Parathyroid adenoma (tissue), 2 donors: ENCODE data around the gene PXDN.

ENCODE experiments used
- H2AFZ ChIP-seq: fragments of 300-600 bp; sonication (generic); one replicate; pipeline ENCODE4 v1.7.0; 2017; ENCODE audit warnings: antibody characterized with exemption, mild to moderate bottlenecking
- H3K27ac ChIP-seq: fragments of 300-600 bp; sonication (generic); one replicate; pipeline ENCODE4 v1.7.0; 2017
- H3K27me3 ChIP-seq: fragments of 300-600 bp; sonication (generic); one replicate; pipeline ENCODE4 v1.7.0; 2017; ENCODE audit warnings: low read length; ENCODE audit not compliant: control insufficient read depth, insufficient read depth
- H3K36me3 ChIP-seq: fragments of 300-600 bp; sonication (generic); one replicate; pipeline ENCODE4 v1.7.0; 2017; ENCODE audit warnings: low read length; ENCODE audit not compliant: control insufficient read depth, insufficient read depth
- H3K4me1 ChIP-seq: fragments of 300-600 bp; sonication (generic); one replicate; pipeline ENCODE4 v1.7.0; 2017; ENCODE audit warnings: control low read depth
- H3K4me2 ChIP-seq: fragments of 300-600 bp; sonication (generic); one replicate; pipeline ENCODE4 v1.7.0; 2017; ENCODE audit warnings: low read length
- H3K4me3 ChIP-seq: fragments of 300-600 bp; sonication (generic); one replicate; pipeline ENCODE4 v1.7.0; 2017; ENCODE audit warnings: low read depth, low read length
- H3K79me2 ChIP-seq: fragments of 300-600 bp; sonication (generic); one replicate; pipeline ENCODE4 v1.7.0; 2017; ENCODE audit warnings: control low read depth
- H3K9ac ChIP-seq: fragments of 300-600 bp; sonication (generic); one replicate; pipeline ENCODE4 v1.7.0; 2017; ENCODE audit warnings: mild to moderate bottlenecking
- H3K9me3 ChIP-seq: fragments of 300-600 bp; sonication (generic); one replicate; pipeline ENCODE4 v1.7.0; 2017; ENCODE audit warnings: low read length; ENCODE audit not compliant: control insufficient read depth
- TF ChIP-seq, protein P1 (sequence below): fragments of 300-600 bp; sonication (generic); IDR thresholded peaks from one replicate; pipeline ENCODE4 v1.7.0; 2017; ENCODE audit warnings: antibody characterized with exemption, mild to moderate bottlenecking
- donor health status: primary hyperparathyroidism.

PXDN gene

DNA sequence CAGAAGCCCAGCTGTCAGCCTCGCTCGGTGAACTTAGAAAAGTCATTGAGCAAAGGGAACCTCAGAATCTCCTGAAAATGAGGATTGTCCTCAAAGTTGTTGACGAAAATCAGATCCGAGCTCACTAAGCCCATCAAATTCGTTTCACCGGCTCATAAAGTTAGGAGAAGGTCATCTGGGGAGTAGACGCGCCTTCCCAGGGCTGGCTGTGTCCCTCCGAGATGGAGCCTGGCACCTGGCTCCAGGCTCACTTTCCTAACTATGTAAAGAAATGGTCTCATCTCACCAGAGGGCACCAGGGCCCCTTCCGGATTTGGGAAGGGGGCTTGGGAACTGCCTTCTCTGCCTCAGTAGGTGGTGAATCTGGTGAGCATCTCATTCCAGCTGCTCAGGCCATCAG is 145.5 kb downstream of the PXDN start:
- TF ChIP-seq, protein P1, sequence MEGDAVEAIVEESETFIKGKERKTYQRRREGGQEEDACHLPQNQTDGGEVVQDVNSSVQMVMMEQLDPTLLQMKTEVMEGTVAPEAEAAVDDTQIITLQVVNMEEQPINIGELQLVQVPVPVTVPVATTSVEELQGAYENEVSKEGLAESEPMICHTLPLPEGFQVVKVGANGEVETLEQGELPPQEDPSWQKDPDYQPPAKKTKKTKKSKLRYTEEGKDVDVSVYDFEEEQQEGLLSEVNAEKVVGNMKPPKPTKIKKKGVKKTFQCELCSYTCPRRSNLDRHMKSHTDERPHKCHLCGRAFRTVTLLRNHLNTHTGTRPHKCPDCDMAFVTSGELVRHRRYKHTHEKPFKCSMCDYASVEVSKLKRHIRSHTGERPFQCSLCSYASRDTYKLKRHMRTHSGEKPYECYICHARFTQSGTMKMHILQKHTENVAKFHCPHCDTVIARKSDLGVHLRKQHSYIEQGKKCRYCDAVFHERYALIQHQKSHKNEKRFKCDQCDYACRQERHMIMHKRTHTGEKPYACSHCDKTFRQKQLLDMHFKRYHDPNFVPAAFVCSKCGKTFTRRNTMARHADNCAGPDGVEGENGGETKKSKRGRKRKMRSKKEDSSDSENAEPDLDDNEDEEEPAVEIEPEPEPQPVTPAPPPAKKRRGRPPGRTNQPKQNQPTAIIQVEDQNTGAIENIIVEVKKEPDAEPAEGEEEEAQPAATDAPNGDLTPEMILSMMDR, result no peak
- H3K4me1 ChIP-seq, result no peaks in the 10 kb centered on the region
- H3K27ac ChIP-seq, result no peak overlapping the region
- H3K36me3 ChIP-seq, result no peaks in the 10 kb centered on the region
- no peaks in the 10 kb centered on the region for H3K9me3 ChIP-seq
- no peak overlapping the region for H3K4me3 ChIP-seq
- no peak overlapping the region for H2AFZ ChIP-seq
- no peaks in the 10 kb centered on the region for H3K27me3 ChIP-seq
- no peak overlapping the region for H3K9ac ChIP-seq
- H3K79me2 ChIP-seq, result no peaks in the 10 kb centered on the region
- no peak overlapping the region for H3K4me2 ChIP-seq

DNA sequence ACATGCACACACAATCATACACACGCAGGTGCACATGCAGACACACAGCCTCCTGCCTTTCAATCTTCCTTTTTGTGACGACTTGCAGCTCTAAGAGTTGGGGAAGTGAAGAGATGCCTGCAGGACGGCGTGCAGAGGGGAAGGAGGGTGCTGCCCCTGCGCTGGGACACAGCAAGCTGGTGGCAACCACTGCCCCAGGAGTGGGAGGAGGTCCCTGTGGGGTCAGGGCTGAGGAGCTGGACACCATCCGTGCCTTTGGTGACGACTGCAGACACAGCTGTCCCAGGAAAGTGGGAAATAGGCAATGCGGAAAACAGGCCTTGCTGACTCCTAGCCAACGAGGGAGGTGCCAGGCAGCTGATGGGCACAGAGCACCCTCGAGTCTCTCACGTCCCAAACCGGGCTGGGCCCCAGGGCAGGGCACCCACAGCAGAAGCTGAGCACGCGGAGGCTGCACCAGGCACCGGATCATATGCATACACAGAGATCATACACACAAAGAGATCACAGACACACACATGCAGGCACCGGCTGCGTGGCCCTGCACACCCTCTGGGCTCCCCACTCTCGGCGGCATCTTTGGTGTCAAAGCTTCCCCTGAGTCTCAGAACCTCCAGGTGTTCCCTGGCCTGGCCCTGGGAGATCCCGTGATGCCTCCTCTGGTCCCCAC is 146.1 kb downstream of the PXDN start:
- Histone ChIP-seq H3K4me3 (no peak overlapping the region), H3K9me3 (no peaks in the 10 kb centered on the region), H3K9ac (no peak overlapping the region), H3K4me2 (no peak overlapping the region), H2AFZ (no peak overlapping the region), H3K27me3 (no peaks in the 10 kb centered on the region), H3K36me3 (no peaks in the 10 kb centered on the region), H3K27ac (no peak overlapping the region), H3K4me1 (no peaks in the 10 kb centered on the region), H3K79me2 (no peaks in the 10 kb centered on the region)
- TF ChIP-seq, protein P1, result no peak

DNA sequence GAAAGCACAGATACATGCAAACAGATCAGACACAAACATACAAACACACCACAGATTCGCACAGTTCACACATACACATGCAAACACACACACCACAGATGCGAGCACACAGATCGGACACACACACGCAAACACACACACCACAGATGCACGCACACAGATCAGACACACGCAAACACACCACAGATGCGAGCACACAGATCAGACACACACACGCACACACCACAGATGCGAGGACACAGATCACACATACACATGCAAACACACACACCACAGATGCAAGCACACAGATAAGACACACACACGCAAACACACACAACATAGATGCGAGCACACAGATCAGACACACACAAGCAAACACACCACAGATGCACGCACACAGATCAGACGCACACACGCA is 149.0 kb downstream of the PXDN start:
- H3K9ac ChIP-seq, result no peak overlapping the region
- no peak overlapping the region for H2AFZ ChIP-seq
- H3K4me3 ChIP-seq, result no peak overlapping the region
- no peak overlapping the region for H3K27ac ChIP-seq
- TF ChIP-seq, protein P1, result no peak
- H3K9me3 ChIP-seq, result peaks cover under 1% of the 10 kb centered on the region
- H3K4me2 ChIP-seq, result no peak overlapping the region
- no peaks in the 10 kb centered on the region for H3K4me1 ChIP-seq
- H3K36me3 ChIP-seq, result no peaks in the 10 kb centered on the region
- H3K79me2 ChIP-seq, result no peaks in the 10 kb centered on the region
- H3K27me3 ChIP-seq, result no peaks in the 10 kb centered on the region

DNA sequence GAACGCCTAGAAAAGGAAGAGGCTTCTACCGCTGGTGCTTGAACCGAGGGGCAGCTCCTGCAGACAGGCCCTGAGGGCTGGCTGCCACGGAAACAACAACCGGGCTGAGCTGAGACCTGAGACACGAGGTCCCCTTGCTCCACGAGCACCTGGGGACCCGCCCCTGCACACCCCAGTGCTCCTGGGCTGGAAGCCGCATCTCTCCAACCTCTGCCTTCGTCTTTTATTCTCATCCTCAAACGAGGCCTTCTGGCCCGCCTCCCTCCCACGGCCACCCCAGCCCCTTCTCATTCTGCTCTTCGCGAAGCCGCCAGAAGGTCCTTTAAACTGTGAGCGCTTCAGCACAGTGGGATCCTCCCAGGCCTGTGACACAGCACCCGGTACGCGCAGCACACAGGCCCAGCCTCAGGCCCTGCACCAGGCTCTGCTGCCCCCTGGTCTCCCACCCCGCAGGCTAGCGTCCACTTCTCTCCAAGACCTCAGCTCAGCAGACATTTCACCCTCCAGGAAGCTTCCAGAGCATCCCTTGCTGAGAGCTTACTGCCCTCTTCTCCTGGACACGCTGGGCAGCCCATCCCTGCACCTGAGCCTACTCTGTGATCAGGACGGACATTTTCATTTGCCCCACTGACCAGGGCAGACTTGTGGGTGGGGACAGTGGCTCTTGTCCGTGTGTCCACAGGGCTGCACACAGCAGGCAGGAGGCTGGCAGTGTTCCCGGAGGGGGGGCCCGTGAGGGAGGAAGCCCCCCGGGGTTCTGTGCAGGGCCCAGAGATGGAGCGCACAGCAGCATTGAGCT is 149.7 kb downstream of the PXDN start:
- TF ChIP-seq, protein P1, result no peak
- peaks cover 4% of the 10 kb centered on the region for H3K9me3 ChIP-seq
- H3K9ac ChIP-seq, result no peak overlapping the region
- no peak overlapping the region for H3K27ac ChIP-seq
- H2AFZ ChIP-seq, result no peak overlapping the region
- H3K27me3 ChIP-seq, result no peaks in the 10 kb centered on the region
- no peak overlapping the region for H3K4me2 ChIP-seq
- H3K79me2 ChIP-seq, result no peaks in the 10 kb centered on the region
- no peaks in the 10 kb centered on the region for H3K4me1 ChIP-seq
- H3K4me3 ChIP-seq, result no peak overlapping the region
- no peaks in the 10 kb centered on the region for H3K36me3 ChIP-seq

DNA sequence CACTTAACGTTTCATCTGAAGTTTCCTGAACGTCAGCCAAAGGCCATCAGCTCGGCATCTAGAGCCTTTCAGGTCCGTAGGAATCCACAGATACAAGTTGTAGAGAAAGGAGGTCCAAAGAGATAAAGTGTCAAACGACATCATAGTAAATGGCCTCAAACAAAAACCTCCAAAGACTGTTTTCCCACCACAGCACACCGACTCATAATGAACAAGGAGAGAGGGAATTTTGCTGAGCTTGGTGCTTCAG is 150.3 kb downstream of the PXDN start:
- Histone ChIP-seq H3K9ac (no peak overlapping the region), H3K79me2 (no peaks in the 10 kb centered on the region), H3K4me2 (no peak overlapping the region), H3K27me3 (no peaks in the 10 kb centered on the region), H3K9me3 (peaks cover 4% of the 10 kb centered on the region), H2AFZ (no peak overlapping the region), H3K4me3 (no peak overlapping the region), H3K27ac (no peak overlapping the region), H3K36me3 (no peaks in the 10 kb centered on the region), H3K4me1 (no peaks in the 10 kb centered on the region)
- TF ChIP-seq, protein P1, result no peak
